NB4 (cell line): ENCODE measurements around the gene ZFAND6.
"Not testable (repeated sequence)": the region's sequence is repeated elsewhere in the genome, so short reads cannot be mapped to it uniquely, and the experiment has no call there.

ENCODE experiments used
- DNase-seq: peaks from one replicate; pipeline ENCODE4 v3.0.0; 2010; ENCODE audit warnings: low read depth
- H3K4me3 ChIP-seq: one replicate; pipeline ENCODE4 v1.5.1; 2011; ENCODE audit warnings: mild to moderate bottlenecking, low read depth, low read length, moderate library complexity
- MYC ChIP-seq: IDR thresholded peaks from 2 replicates; pipeline ENCODE4 v1.6.1; 2011; ENCODE audit warnings: low read depth, low read length
- POLR2A ChIP-seq: IDR thresholded peaks from 2 replicates; pipeline ENCODE4 v1.6.1; 2011; ENCODE audit warnings: mild to moderate bottlenecking; ENCODE audit not compliant: insufficient read length; ENCODE audit errors: extremely low read depth
- TF ChIP-seq, protein P1 (sequence below): IDR thresholded peaks from 2 replicates; pipeline ENCODE4 v1.6.1; 2011; ENCODE audit warnings: low read depth, low read length
- TF ChIP-seq, protein P2 (sequence below): IDR thresholded peaks from one replicate; pipeline ENCODE4 v1.5.1; 2012; ENCODE audit warnings: low read depth, low read length

Gene ZFAND6

DNA sequence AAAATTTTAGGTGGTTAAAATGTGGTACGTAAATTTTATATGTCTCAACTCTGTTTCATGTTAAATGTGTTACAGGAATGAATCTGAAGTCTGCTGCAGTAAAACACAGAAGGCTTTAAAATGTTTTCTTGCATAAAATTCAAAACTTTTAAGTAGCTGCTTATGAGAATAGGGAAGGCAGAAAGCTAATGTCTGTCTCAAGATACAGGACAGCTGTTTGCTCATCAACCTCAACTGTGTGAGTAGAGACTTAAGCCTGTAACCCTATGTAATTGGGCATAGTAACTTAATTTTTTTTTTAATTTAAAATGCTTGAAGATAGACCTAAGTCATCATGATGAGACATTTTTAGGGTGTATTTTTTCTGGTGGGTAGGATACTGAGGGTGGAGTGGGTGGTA, 38.9 kb downstream of the ZFAND6 start:
- no peak for TF ChIP-seq POLR2A
- TF ChIP-seq, protein P1, sequence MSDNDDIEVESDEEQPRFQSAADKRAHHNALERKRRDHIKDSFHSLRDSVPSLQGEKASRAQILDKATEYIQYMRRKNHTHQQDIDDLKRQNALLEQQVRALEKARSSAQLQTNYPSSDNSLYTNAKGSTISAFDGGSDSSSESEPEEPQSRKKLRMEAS, result no peak
- H3K4me3 ChIP-seq, result no peak overlapping the region
- no peak for DNase-seq

DNA sequence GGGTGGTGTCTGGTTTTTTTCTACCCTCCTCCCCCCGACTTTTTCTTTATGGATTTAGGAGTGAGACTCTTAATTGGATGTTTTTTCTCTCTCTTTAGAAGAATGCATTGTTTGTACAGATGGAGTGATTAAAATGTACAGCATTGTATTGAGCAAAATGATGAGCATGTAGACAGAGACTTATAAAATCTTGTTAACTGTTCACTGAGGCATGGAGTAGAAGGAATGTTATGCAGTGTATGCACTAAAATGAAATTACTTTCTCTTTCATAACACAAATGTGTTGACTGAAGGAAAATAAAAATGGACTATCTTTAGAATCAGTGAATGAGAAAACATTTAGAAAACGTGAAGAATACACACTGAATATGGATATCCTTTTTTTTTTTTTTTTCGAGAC, 39.8 kb downstream of the ZFAND6 start:
- TF ChIP-seq MYC (no peak), POLR2A (no peak)
- TF ChIP-seq, protein P2, sequence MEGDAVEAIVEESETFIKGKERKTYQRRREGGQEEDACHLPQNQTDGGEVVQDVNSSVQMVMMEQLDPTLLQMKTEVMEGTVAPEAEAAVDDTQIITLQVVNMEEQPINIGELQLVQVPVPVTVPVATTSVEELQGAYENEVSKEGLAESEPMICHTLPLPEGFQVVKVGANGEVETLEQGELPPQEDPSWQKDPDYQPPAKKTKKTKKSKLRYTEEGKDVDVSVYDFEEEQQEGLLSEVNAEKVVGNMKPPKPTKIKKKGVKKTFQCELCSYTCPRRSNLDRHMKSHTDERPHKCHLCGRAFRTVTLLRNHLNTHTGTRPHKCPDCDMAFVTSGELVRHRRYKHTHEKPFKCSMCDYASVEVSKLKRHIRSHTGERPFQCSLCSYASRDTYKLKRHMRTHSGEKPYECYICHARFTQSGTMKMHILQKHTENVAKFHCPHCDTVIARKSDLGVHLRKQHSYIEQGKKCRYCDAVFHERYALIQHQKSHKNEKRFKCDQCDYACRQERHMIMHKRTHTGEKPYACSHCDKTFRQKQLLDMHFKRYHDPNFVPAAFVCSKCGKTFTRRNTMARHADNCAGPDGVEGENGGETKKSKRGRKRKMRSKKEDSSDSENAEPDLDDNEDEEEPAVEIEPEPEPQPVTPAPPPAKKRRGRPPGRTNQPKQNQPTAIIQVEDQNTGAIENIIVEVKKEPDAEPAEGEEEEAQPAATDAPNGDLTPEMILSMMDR, result no peak
- no peak overlapping the region for H3K4me3 ChIP-seq
- DNase-seq, result no peak

DNA sequence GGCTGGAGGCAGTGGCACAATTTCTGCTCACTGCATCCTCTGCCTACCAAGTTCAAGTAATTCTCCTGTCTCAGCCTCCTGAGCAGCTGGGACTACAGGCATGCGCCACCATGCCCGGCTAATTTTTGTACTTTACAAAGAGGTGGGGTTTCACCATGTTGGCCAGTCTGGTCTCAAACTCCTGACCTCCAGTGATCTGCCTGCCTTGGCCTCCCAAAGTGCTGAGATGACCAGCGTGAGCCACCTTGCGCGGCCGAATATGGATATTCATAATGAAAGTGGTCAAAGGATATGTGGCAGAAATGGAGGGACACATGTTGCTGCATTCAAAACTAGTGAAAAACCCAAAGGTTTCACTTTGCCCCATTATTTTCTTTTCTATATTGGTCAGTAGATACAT, 40.2 kb downstream of the ZFAND6 start:
- H3K4me3 ChIP-seq, DNase-seq: not testable (repeated sequence)

DNA sequence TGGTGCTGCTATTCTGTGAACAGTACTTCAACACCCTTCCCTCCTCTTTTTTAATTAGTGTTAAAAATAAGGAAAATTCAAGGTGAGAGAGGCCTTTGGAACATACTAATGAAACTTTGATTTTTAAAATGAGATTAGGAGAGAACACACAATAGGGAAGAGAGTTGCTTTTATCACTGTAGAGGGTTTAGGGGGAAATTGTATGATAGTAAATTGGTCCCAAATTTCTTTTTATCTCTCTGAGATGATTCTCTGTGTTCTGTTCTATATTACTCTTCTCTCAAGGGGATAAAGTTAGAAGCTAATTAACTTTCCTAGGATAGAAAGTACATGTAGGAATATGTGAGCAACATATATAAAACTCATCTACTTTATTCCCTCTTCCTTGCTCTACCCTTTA, 40.8 kb downstream of the ZFAND6 start:
- no peak for DNase-seq
- no peak overlapping the region for H3K4me3 ChIP-seq
- TF ChIP-seq MYC, result no peak
- TF ChIP-seq, protein P1, result no peak
- TF ChIP-seq, protein P2, result no peak
- no peak for TF ChIP-seq POLR2A

DNA sequence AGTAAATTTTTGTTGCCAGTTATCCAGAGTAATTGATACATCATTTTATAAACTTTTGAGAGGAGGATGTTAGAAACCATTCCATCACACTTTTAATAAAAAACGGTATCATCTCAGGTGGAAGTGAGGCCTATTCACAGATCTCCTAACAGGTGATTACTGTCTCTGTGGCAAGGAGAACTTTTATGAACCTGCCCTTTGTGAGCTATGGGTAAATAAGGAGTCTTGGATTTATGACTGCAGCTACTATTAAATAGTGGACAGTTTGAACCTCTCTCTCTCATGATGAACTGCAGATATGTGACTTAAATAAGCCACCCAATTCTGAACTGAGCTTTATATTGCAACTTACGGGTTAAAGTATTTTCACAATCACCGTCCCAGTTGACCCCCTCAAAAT, 45.7 kb downstream of the ZFAND6 start:
- no peak for DNase-seq
- H3K4me3 ChIP-seq, result no peak overlapping the region
- TF ChIP-seq, protein P1, result no peak
- TF ChIP-seq POLR2A (no peak), MYC (no peak)
- TF ChIP-seq, protein P2, result no peak

DNA sequence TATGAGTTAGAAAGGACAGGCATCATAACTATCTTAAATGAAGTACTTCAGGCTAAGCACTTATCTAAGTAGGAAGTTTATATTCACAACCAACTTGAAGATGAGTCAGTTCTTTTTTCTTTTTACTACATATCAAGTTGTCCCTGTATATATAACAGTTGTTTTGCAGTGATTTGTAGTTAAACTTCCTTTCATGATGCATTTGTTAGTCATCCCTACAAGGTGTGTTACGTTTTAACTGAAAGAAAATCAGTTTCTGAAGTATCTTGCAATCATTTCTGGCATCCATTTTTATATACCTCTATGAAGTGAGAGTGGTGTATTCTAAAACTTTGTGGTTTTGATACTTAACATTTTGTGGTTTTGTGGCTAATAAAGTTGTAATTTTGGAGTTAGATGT, 46.1 kb downstream of the ZFAND6 start:
- no peak for DNase-seq
- TF ChIP-seq, protein P1, result no peak
- TF ChIP-seq POLR2A (no peak), MYC (no peak)
- TF ChIP-seq, protein P2, result no peak
- H3K4me3 ChIP-seq, result no peak overlapping the region

DNA sequence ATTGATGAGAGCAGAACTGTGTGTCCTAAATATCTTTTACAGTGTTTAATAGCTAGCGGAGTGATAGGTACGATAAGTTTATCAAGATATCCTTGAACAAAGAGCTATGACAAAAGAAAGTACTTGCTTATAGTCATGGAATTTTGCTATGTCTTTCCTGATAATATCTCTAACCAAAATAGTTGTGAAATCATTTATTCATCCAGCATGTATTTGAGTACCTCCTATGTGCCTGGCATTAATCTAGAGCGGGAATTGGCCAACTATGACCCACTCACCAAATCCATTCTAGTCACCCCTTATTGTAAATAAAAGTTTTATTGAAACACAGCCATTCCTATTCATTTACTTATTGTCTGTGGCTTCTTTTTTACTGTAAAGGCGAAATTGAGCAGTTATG, 46.6 kb downstream of the ZFAND6 start:
- DNase-seq, result no peak
- TF ChIP-seq, protein P2, result no peak
- TF ChIP-seq, protein P1, result no peak
- TF ChIP-seq POLR2A (no peak), MYC (no peak)
- no peak overlapping the region for H3K4me3 ChIP-seq
